DND-41 (cell line): ENCODE data around the gene PMAIP1.

ENCODE experiments used
- ATAC-seq: fragments of 200-7000 bp; cut with Tn5 transposase; 3 replicates; pipeline ENCODE4 v1.9.1; 2021; ENCODE audit warnings: low read depth; ENCODE audit not compliant: insufficient read depth
- DNase-seq: peaks from one replicate; pipeline ENCODE4 v3.0.0-alpha.2; 2020
- H2AFZ ChIP-seq: 2 replicates; pipeline ENCODE4 v1.6.0; 2012; ENCODE audit warnings: low read depth, low read length
- H3K27ac ChIP-seq: 2 replicates; pipeline ENCODE4 v1.5.1; 2012; ENCODE audit warnings: low read length, inconsistent platforms
- H3K27me3 ChIP-seq: fragments of 200-600 bp; sonication (generic); 2 replicates; pipeline ENCODE4 v1.6.0; 2012; ENCODE audit warnings: low read length, mild to moderate bottlenecking, inconsistent platforms; ENCODE audit not compliant: insufficient read depth, poor library complexity
- H3K36me3 ChIP-seq: 2 replicates; pipeline ENCODE4 v1.5.1; 2012; ENCODE audit warnings: low read length, inconsistent platforms; ENCODE audit not compliant: insufficient read depth
- H3K4me1 ChIP-seq: 2 replicates; pipeline ENCODE4 v1.5.1; 2012; ENCODE audit warnings: mild to moderate bottlenecking, low read length; ENCODE audit not compliant: insufficient read depth
- H3K4me2 ChIP-seq: 2 replicates; pipeline ENCODE4 v1.6.0; 2012; ENCODE audit warnings: mild to moderate bottlenecking, moderate library complexity, low read length, inconsistent platforms; ENCODE audit not compliant: insufficient read depth
- H3K4me3 ChIP-seq, 2 experiments: fragments of 200-600 bp in 1 of 2; shearing (Covaris generic) in 1 of 2; 2 replicates each; pipeline ENCODE4 v1.5.1; 2012 to 2016; ENCODE audit warnings: inconsistent platforms in 2 of 2, low read length in 2 of 2, mild to moderate bottlenecking in 2 of 2, low read depth in 1 of 2, moderate library complexity in 1 of 2
- H3K79me2 ChIP-seq: 2 replicates; pipeline ENCODE4 v1.6.0; 2012; ENCODE audit warnings: low read length, inconsistent platforms; ENCODE audit not compliant: insufficient read depth
- H3K9ac ChIP-seq: 2 replicates; pipeline ENCODE4 v1.6.0; 2012; ENCODE audit warnings: low read depth, mild to moderate bottlenecking, inconsistent platforms, low read length, moderate library complexity
- H3K9me3 ChIP-seq: 2 replicates; pipeline ENCODE4 v1.5.1; 2012; ENCODE audit warnings: low read length, moderate library complexity, mild to moderate bottlenecking, inconsistent platforms; ENCODE audit not compliant: insufficient read depth, severe bottlenecking
- H4K20me1 ChIP-seq: 2 replicates; pipeline ENCODE4 v1.6.0; 2012; ENCODE audit warnings: low read length; ENCODE audit not compliant: insufficient read depth
- EZH2 ChIP-seq: IDR thresholded peaks from 3 replicates; pipeline ENCODE4 v1.6.1; 2012; ENCODE audit warnings: borderline replicate concordance, low read depth, mild to moderate bottlenecking, moderate library complexity, low read length, inconsistent platforms; ENCODE audit not compliant: severe bottlenecking
- TF ChIP-seq, protein P1 (sequence below): IDR thresholded peaks from 2 replicates; pipeline ENCODE4 v1.5.1; 2012; ENCODE audit warnings: borderline replicate concordance, low read length, moderate library complexity, mild to moderate bottlenecking; ENCODE audit not compliant: poor library complexity, severe bottlenecking; ENCODE audit errors: extremely low read depth

The PMAIP1 gene

DNA sequence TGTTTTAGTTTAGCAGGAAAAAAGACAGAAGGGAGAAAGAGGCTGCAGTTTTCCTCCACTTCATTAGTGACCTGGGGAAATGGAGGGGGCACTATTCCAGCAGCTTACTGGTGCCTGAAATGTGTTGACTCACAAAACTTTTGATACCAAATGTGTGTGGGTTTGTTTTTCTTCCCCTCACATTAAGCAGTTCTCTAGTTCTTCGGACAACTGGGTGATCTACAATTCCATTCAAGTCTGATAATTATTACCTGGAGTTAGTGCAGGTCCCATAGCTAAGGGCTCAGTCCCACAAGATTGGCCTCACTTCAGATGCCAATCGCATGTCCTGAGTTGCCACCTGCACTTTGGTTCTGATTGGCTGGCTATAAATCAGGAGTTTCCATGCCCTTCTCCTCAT lies 28.4 kb downstream of the PMAIP1 start:
- DNase-seq (no peak), ATAC-seq (no peak)
- H3K79me2 ChIP-seq, result no peaks in the 10 kb centered on the region
- no peaks in the 10 kb centered on the region for H3K9me3 ChIP-seq
- no peak overlapping the region for H3K4me2 ChIP-seq
- peaks cover 8% of the 10 kb centered on the region; the same call in 1 of the 2 replicates for H4K20me1 ChIP-seq
- peaks cover 16% of the 10 kb centered on the region for H3K4me1 ChIP-seq
- no peak overlapping the region for H2AFZ ChIP-seq
- peaks cover 12% of the 10 kb centered on the region for H3K27me3 ChIP-seq
- no peaks in the 10 kb centered on the region for H3K36me3 ChIP-seq
- H3K27ac ChIP-seq, result no peak overlapping the region
- H3K9ac ChIP-seq, result no peak overlapping the region
- TF ChIP-seq EZH2, result no peak
- TF ChIP-seq, protein P1, sequence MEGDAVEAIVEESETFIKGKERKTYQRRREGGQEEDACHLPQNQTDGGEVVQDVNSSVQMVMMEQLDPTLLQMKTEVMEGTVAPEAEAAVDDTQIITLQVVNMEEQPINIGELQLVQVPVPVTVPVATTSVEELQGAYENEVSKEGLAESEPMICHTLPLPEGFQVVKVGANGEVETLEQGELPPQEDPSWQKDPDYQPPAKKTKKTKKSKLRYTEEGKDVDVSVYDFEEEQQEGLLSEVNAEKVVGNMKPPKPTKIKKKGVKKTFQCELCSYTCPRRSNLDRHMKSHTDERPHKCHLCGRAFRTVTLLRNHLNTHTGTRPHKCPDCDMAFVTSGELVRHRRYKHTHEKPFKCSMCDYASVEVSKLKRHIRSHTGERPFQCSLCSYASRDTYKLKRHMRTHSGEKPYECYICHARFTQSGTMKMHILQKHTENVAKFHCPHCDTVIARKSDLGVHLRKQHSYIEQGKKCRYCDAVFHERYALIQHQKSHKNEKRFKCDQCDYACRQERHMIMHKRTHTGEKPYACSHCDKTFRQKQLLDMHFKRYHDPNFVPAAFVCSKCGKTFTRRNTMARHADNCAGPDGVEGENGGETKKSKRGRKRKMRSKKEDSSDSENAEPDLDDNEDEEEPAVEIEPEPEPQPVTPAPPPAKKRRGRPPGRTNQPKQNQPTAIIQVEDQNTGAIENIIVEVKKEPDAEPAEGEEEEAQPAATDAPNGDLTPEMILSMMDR, result no peak
- no peak overlapping the region for H3K4me3 ChIP-seq

DNA sequence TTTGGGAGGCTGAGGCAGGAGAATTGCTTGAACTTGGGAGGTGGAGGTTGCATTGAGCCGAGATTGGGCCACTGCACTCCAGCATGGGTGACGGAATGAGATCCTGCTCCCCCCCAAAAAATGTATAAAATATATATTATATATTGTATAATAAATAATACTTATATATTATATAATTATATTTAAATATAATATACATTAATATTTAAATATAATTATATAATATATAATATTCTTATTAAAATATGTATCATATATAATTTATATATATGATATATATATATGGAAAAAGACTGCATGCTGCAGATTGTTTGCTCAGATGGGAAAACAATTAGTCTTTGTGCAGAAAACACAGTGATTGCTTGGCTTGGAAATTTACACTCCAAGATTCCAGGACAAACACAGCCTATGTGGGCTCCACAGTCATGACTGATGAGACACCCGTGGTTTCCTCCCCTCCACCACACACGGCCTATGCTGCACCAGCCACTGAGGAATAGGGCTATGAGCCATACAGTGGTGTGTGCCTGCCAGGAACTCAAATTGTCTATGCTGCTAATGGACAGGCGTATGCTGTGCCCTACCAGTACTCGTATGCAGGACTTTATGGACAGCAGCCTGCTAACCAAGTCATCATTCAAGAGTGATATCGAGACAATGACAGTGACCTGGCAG lies 30.0 kb downstream of the PMAIP1 start:
- ATAC-seq (peak; percentile 87), DNase-seq (peak; percentile 26)
- no peak overlapping the region for H3K4me3 ChIP-seq
- H3K27ac ChIP-seq, result no peak overlapping the region
- H3K4me1 ChIP-seq, result 0 out of 2 replicates have a peak, but pooled peaks cover 1% of the 10 kb centered on the region
- no peak overlapping the region for H2AFZ ChIP-seq
- H3K36me3 ChIP-seq, result no peaks in the 10 kb centered on the region
- H3K79me2 ChIP-seq, result no peaks in the 10 kb centered on the region
- H3K9ac ChIP-seq, result no peak overlapping the region
- no peak overlapping the region for H3K4me2 ChIP-seq
- TF ChIP-seq EZH2, result no peak
- no peaks in the 10 kb centered on the region for H3K9me3 ChIP-seq
- H3K27me3 ChIP-seq, result peaks cover 7% of the 10 kb centered on the region
- peaks cover 3% of the 10 kb centered on the region; the same call in 1 of the 2 replicates for H4K20me1 ChIP-seq

DNA sequence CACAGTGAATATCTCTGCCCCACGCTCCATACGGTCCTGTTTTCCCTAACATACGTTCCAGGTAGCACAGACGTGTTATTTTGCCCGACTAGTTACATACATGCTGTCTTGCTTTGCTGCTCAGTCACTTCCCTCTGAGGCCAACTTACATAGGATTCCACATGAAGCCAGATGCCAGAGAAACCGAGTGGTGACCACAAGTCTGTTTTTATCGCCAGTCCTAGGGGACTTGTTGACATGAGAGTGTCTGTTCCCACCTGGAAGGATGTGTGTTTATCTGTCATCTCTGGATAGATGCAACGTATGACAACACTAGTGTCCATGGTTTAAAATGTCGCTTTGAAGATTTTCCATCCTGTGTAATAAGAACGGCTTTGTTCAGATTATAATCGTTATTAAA lies 32.6 kb downstream of the PMAIP1 start:
- Histone ChIP-seq H3K27ac (no peak overlapping the region), H3K4me3 (no peak overlapping the region), H2AFZ (no peak overlapping the region), H3K9ac (no peak overlapping the region), H4K20me1 (0 out of 2 replicates have a peak, but pooled peaks cover 3% of the 10 kb centered on the region), H3K27me3 (peaks cover 4% of the 10 kb centered on the region), H3K4me2 (no peak overlapping the region), H3K4me1 (no peaks in the 10 kb centered on the region), H3K79me2 (no peaks in the 10 kb centered on the region), H3K9me3 (no peaks in the 10 kb centered on the region), H3K36me3 (no peaks in the 10 kb centered on the region)
- ATAC-seq, result no peak
- no peak for TF ChIP-seq EZH2
- TF ChIP-seq, protein P1, result no peak
- DNase-seq, result no peak

DNA sequence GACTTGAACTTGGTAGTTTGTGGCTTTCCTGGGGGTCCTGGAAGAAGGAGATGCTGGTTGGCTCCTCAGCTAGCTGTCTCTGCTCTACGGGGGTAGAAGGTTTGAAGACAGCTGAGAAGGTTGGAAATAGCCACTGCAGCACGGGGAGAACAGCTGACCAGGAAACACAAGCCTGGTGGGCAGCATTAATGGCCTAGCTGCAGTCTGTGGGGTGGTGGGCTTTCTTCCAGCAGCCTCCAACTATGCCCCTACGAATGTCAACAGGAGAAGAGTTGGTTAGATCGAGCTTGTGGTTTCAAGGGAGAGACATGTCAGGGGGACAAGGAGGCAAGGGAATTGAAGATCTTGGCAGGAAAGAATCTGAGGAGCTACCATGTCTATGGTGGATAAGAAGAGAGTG lies 38.9 kb downstream of the PMAIP1 start:
- H3K27me3 ChIP-seq, result no peaks in the 10 kb centered on the region
- DNase-seq (no peak), ATAC-seq (no peak)
- H3K9me3 ChIP-seq, result no peaks in the 10 kb centered on the region
- no peaks in the 10 kb centered on the region for H4K20me1 ChIP-seq
- H2AFZ ChIP-seq, result no peak overlapping the region
- no peaks in the 10 kb centered on the region for H3K36me3 ChIP-seq
- no peaks in the 10 kb centered on the region for H3K79me2 ChIP-seq
- no peaks in the 10 kb centered on the region for H3K4me1 ChIP-seq
- no peak overlapping the region for H3K27ac ChIP-seq
- TF ChIP-seq, protein P1, result no peak
- no peak for TF ChIP-seq EZH2
- H3K4me2 ChIP-seq, result no peak overlapping the region
- no peak overlapping the region for H3K4me3 ChIP-seq
- no peak overlapping the region for H3K9ac ChIP-seq
